Hematopoietic multipotent progenitor cell (in vitro differentiated cells): Measurements from ENCODE around the gene ADD1. TPM values are rescaled to one million over a fixed set of nuclear protein-coding genes. Genes with fewer than 3 reads are reported as not detected.

ENCODE experiments used
- total RNA-seq: library from RNA; depleted of rRNA; stranded (reverse); fragments of >200 nt; gene quantifications from one replicate; pipeline ENCODE4 v1.2.3, GENCODE V29; 2012

Gene ADD1
- total RNA-seq, 1 donor = 163 TPM

Other genes starting within 250 kb of the ADD1 start
- gene TNIP2, start 87.5 kb upstream of the ADD1 start, total RNA-seq = 30.2 TPM
- gene SH3BP2, start 50.8 kb upstream of the ADD1 start, total RNA-seq = 60.6 TPM
- 11.3 TPM for gene NOP14, start 119.6 kb downstream of the ADD1 start, total RNA-seq
- 9.4 TPM for gene GRK4, start 119.7 kb downstream of the ADD1 start, total RNA-seq
- not detected for gene HTT-AS, start 230.7 kb downstream of the ADD1 start, total RNA-seq
- 97.8 TPM for gene HTT, start 230.8 kb downstream of the ADD1 start, total RNA-seq